CD8-positive, alpha-beta memory T cell (primary cell): ENCODE data around the gene LMLN. TPM values are rescaled to one million over a fixed set of nuclear protein-coding genes. Genes with fewer than 3 reads are reported as not detected.
A peak's percentile ranks its signal among the peaks of the same experiment; 100 is the strongest.
"Not testable (repeated sequence)": the region's sequence is repeated elsewhere in the genome, so short reads cannot be mapped to it uniquely, and the experiment has no call there.

Experiments
- CTCF ChIA-PET: fragments of 350-600 bp; sonication (Branson Sonifier 250); formaldehyde crosslinking; loops from one replicate; lab custom pipeline; 2021; ENCODE audit warnings: antibody characterized with exemption; lab: Charles Lee
- POLR2A ChIA-PET: fragments of 350-600 bp; sonication (Branson Sonifier 250); formaldehyde crosslinking; loops from one replicate; lab custom pipeline; 2021; ENCODE audit warnings: antibody characterized with exemption; lab: Charles Lee
- DNase-seq, 5 donors: peaks; one replicate each; pipeline versions ENCODE4 v3.0.0 to v3.0.0-alpha.2; 2020 to 2022; ENCODE audit warnings: mixed read lengths in 1 of 5
- H3K27ac ChIP-seq: one replicate; pipeline ENCODE4 v1.7.0; 2013; ENCODE audit warnings: low read depth, mild to moderate bottlenecking, low read length, moderate library complexity
- H3K27me3 ChIP-seq: 2 replicates; pipeline ENCODE4 v1.7.0; 2013; ENCODE audit warnings: low read length, mild to moderate bottlenecking; ENCODE audit not compliant: insufficient read depth, poor library complexity, severe bottlenecking
- H3K36me3 ChIP-seq: 2 replicates; pipeline ENCODE4 v1.7.0; 2013; ENCODE audit warnings: mild to moderate bottlenecking, low read length, moderate library complexity; ENCODE audit not compliant: insufficient read depth
- H3K4me1 ChIP-seq: 2 replicates; pipeline ENCODE4 v1.7.0; 2013; ENCODE audit warnings: mild to moderate bottlenecking, low read length, moderate library complexity; ENCODE audit not compliant: insufficient read depth
- H3K4me3 ChIP-seq: 2 replicates; pipeline ENCODE4 v1.7.0; 2013; ENCODE audit warnings: mild to moderate bottlenecking, low read length
- H3K9me3 ChIP-seq: 2 replicates; pipeline ENCODE4 v1.7.0; 2013; ENCODE audit warnings: mild to moderate bottlenecking, low read length
- H3K27ac Mint-ChIP-seq, 8 donors: one replicate each; pipeline ENCODE4 v1.8.0; 2020 to 2021; ENCODE audit warnings: mixed read lengths in 8 of 8, mild to moderate bottlenecking in 6 of 8, inconsistent platforms in 3 of 8, moderate library complexity in 3 of 8
- H3K27me3 Mint-ChIP-seq, 2 donors: one replicate each; pipeline ENCODE4 v1.8.0; 2020 to 2021; ENCODE audit warnings: mixed read lengths in 2 of 2, mild to moderate bottlenecking in 1 of 2, moderate library complexity in 1 of 2
- H3K36me3 Mint-ChIP-seq, 3 donors: one replicate each; pipeline ENCODE4 v1.8.0; 2020 to 2021; ENCODE audit warnings: mixed read lengths in 3 of 3, inconsistent platforms in 1 of 3, mild to moderate bottlenecking in 1 of 3
- H3K4me1 Mint-ChIP-seq, 3 donors: one replicate each; pipeline ENCODE4 v1.8.0; 2020 to 2021; ENCODE audit warnings: mixed read lengths in 3 of 3, inconsistent platforms in 1 of 3, mild to moderate bottlenecking in 1 of 3
- H3K4me3 Mint-ChIP-seq, 7 donors: one replicate each; pipeline ENCODE4 v1.8.0; 2020 to 2021; ENCODE audit warnings: mixed read lengths in 7 of 7, mild to moderate bottlenecking in 6 of 7, moderate library complexity in 4 of 7, inconsistent platforms in 2 of 7
- H3K9me3 Mint-ChIP-seq, 5 donors: one replicate each; pipeline ENCODE4 v1.8.0; 2020 to 2022; ENCODE audit warnings: mixed read lengths in 5 of 5, mild to moderate bottlenecking in 3 of 5, moderate library complexity in 2 of 5, inconsistent platforms in 1 of 5
- polyA plus RNA-seq: library from polyadenylated mRNA; unstranded; fragments of 300-500 nt; fragmentation: Illumina TruSeq; gene quantifications from one replicate; pipeline ENCODE4 v1.2.3, GENCODE V29; 2021
- total RNA-seq, 2 experiments: library from RNA; stranded (reverse); gene quantifications; one replicate each; pipeline ENCODE4 v1.2.3, GENCODE V29; 2021

LMLN gene
- total and polyA plus RNA-seq, 3 experiments from 2014 or later: 2.4 to 7.4 (median 7.3) TPM

- Mint-ChIP-seq H3K9me3 (no peaks in the 10 kb centered on the region), H3K4me1 (peaks cover 52 to 69% (median 63%) of the 10 kb centered on the region in 3 donors), H3K27ac (peak overlapping the region; percentile 89 to 98 (median 94)), H3K36me3 (peaks cover 3 to 45% (median 12%) of the 10 kb centered on the region in 3 donors), H3K27me3 (no peaks in the 10 kb centered on the region), H3K4me3 (peak overlapping the region; percentile 86 to 96 (median 89))
- CTCF ChIA-PET: no interaction called here
- DNase-seq: no peak
- Histone ChIP-seq H3K27ac (peak overlapping the region; percentile 74), H3K9me3 (no peaks in the 10 kb centered on the region), H3K4me1 (peaks cover 41% of the 10 kb centered on the region), H3K36me3 (peaks cover 23% of the 10 kb centered on the region), H3K27me3 (no peaks in the 10 kb centered on the region), H3K4me3 (peak overlapping the region; percentile 75)
- POLR2A ChIA-PET: interaction anchor here (1.8 kb wide), 1 partner anchor 9 kb away, joined by 13 read pairs; the partner anchor contains the start of gene RPL35A
Measured at GRCh38 chr3:197959500-197959890, 522 bp upstream of the LMLN start.

- POLR2A ChIA-PET: interaction anchor here (1.3 kb wide), 1 partner anchor 10 kb away, joined by 6 read pairs; the partner anchor contains the start of gene RPL35A
- Histone ChIP-seq H3K4me3 (peak overlapping the region; percentile 75), H3K27ac (peak overlapping the region; percentile 74), H3K36me3 (peaks cover 13% of the 10 kb centered on the region), H3K9me3 (no peaks in the 10 kb centered on the region), H3K27me3 (no peaks in the 10 kb centered on the region), H3K4me1 (peaks cover 41% of the 10 kb centered on the region)
- Mint-ChIP-seq H3K27me3 (no peaks in the 10 kb centered on the region), H3K36me3 (peaks cover 3 to 31% (median 9%) of the 10 kb centered on the region in 3 donors), H3K27ac (peak overlapping the region; percentile 91 to 98 (median 96)), H3K4me3 (peak overlapping the region; percentile 86 to 96 (median 89)), H3K9me3 (no peaks in the 10 kb centered on the region), H3K4me1 (peaks cover 52 to 59% (median 59%) of the 10 kb centered on the region in 3 donors)
- DNase-seq: no peak
- CTCF ChIA-PET: interaction anchor here (1.1 to 1.5 kb wide), 2 partner anchors 11 to 120 kb away, joined by 3 to 5 read pairs; no protein-coding TSS in a partner anchor
Measured at GRCh38 chr3:197960694-197961581, 921 bp downstream of the LMLN start.

GRCh38 chr3:197961582-197961945, 1.5 kb downstream of the LMLN start:
- POLR2A ChIA-PET: interaction anchor here (1.3 kb wide), 1 partner anchor 11 kb away, joined by 6 read pairs; the partner anchor contains the start of gene RPL35A

GRCh38 chr3:197963019-197963637, 3.1 kb downstream of the LMLN start:
- Histone ChIP-seq H3K9me3 (no peaks in the 10 kb centered on the region), H3K4me1 (peaks cover 38% of the 10 kb centered on the region), H3K4me3 (no peak overlapping the region), H3K27ac (no peak overlapping the region), H3K27me3 (no peaks in the 10 kb centered on the region), H3K36me3 (no peaks in the 10 kb centered on the region)
- Mint-ChIP-seq H3K27ac (no peak overlapping the region), H3K9me3 (peaks cover 0 to 9% (median 8%) of the 10 kb centered on the region in 5 donors), H3K36me3 (peaks cover 3 to 17% (median 14%) of the 10 kb centered on the region in 3 donors), H3K4me1 (peaks cover 41 to 46% (median 44%) of the 10 kb centered on the region in 3 donors), H3K27me3 (no peaks in the 10 kb centered on the region), H3K4me3 (peak overlapping the region in 1 of 7 donors; percentile 64)
- POLR2A ChIA-PET: no interaction called here
- DNase-seq: no peak
- CTCF ChIA-PET: interaction anchor here (1.4 kb wide), 1 partner anchor 21 kb away, joined by 3 read pairs; no protein-coding TSS in a partner anchor

More at GRCh38 chr3:197961582-197961945, 1.5 kb downstream of the LMLN start:
- H3K4me1 ChIP-seq: peaks cover 41% of the 10 kb centered on the region
- H3K4me1 Mint-ChIP-seq: peaks cover 52 to 59% (median 59%) of the 10 kb centered on the region in 3 donors
- no peaks in the 10 kb centered on the region for H3K27me3 ChIP-seq
- H3K9me3 Mint-ChIP-seq: peaks cover 0 to 3% (median 0%) of the 10 kb centered on the region in 5 donors
- H3K36me3 Mint-ChIP-seq: peaks cover 5 to 24% (median 7%) of the 10 kb centered on the region in 3 donors
- DNase-seq: peak in 2 of 5 donors; percentile 28 to 63
- H3K27me3 Mint-ChIP-seq: no peaks in the 10 kb centered on the region
- H3K4me3 ChIP-seq: peak overlapping the region; percentile 75
- CTCF ChIA-PET: interaction anchor here (1.1 to 1.5 kb wide), 2 partner anchors 12 to 119 kb away, joined by 3 to 5 read pairs; no protein-coding TSS in a partner anchor
- peak overlapping the region; percentile 74 for H3K27ac ChIP-seq
- H3K4me3 Mint-ChIP-seq: peak overlapping the region; percentile 86 to 96 (median 89)
- peaks cover 7% of the 10 kb centered on the region for H3K36me3 ChIP-seq
- H3K9me3 ChIP-seq: no peaks in the 10 kb centered on the region
- H3K27ac Mint-ChIP-seq: peak overlapping the region; percentile 18 to 98 (median 83)

GRCh38 chr3:197967337-197967989, 7.4 kb downstream of the LMLN start:
- CTCF ChIA-PET, H3K27me3 Mint-ChIP-seq, H3K36me3 ChIP-seq, H3K4me3 Mint-ChIP-seq, H3K27ac ChIP-seq, H3K9me3 ChIP-seq, H3K27me3 ChIP-seq, H3K4me1 ChIP-seq, H3K27ac Mint-ChIP-seq, H3K4me3 ChIP-seq, DNase-seq, H3K4me1 Mint-ChIP-seq: not testable (repeated sequence)
- Mint-ChIP-seq H3K9me3 (peaks cover 0 to 16% (median 12%) of the 10 kb centered on the region in 5 donors), H3K36me3 (peaks cover 1 to 29% (median 6%) of the 10 kb centered on the region in 3 donors)
- POLR2A ChIA-PET: interaction anchor here (0.6 kb wide), 1 partner anchor 9 kb away, joined by 4 read pairs; no protein-coding TSS in a partner anchor

GRCh38 chr3:197970588-197970987, 10.6 kb downstream of the LMLN start:
- peaks cover 0 to 17% (median 12%) of the 10 kb centered on the region in 5 donors for H3K9me3 Mint-ChIP-seq
- Histone ChIP-seq H3K4me1 (no peaks in the 10 kb centered on the region), H3K4me3 (no peak overlapping the region), H3K36me3 (no peaks in the 10 kb centered on the region), H3K9me3 (no peaks in the 10 kb centered on the region), H3K27me3 (no peaks in the 10 kb centered on the region), H3K27ac (no peak overlapping the region)
- ChIA-PET POLR2A (no interaction called here), CTCF (no interaction called here)
- peaks cover 1 to 30% (median 11%) of the 10 kb centered on the region in 3 donors for H3K36me3 Mint-ChIP-seq
- peaks cover 0 to 2% of the 10 kb centered on the region in 2 donors for H3K27me3 Mint-ChIP-seq
- no peak for DNase-seq
- H3K27ac Mint-ChIP-seq: no peak overlapping the region
- H3K4me3 Mint-ChIP-seq: no peak overlapping the region
- no peaks in the 10 kb centered on the region for H3K4me1 Mint-ChIP-seq

- CTCF ChIA-PET: no interaction called here
- no peak overlapping the region for H3K27ac ChIP-seq
- DNase-seq: no peak
Measured at GRCh38 chr3:197974016-197974415, 14.0 kb downstream of the LMLN start.

More at GRCh38 chr3:197974016-197974415, 14.0 kb downstream of the LMLN start:
- peaks cover 1 to 21% (median 13%) of the 10 kb centered on the region in 3 donors for H3K36me3 Mint-ChIP-seq
- no peaks in the 10 kb centered on the region for H3K27me3 ChIP-seq
- H3K4me1 Mint-ChIP-seq: no peaks in the 10 kb centered on the region
- H3K9me3 Mint-ChIP-seq: peaks cover 0 to 7% (median 4%) of the 10 kb centered on the region in 5 donors
- POLR2A ChIA-PET: no interaction called here
- H3K36me3 ChIP-seq: no peaks in the 10 kb centered on the region
- H3K27ac Mint-ChIP-seq: no peak overlapping the region
- H3K4me1 ChIP-seq: no peaks in the 10 kb centered on the region
- H3K9me3 ChIP-seq: no peaks in the 10 kb centered on the region
- H3K4me3 ChIP-seq: no peak overlapping the region
- no peak overlapping the region for H3K4me3 Mint-ChIP-seq
- H3K27me3 Mint-ChIP-seq: peaks cover 0 to 2% of the 10 kb centered on the region in 2 donors
